OCI-LY7 (cell line): ENCODE measurements around the gene PES1.

Experiments used
- CTCF ChIP-seq: fragments of 200-600 bp; sonication (generic); conservative IDR thresholded peaks from 2 replicates; pipeline ENCODE4 v1.5.1; 2014; ENCODE audit warnings: mild to moderate bottlenecking, antibody characterized with exemption, low read length, moderate library complexity, mixed read lengths
- EZH2phosphoT487 ChIP-seq: fragments of 200-600 bp; sonication (generic); IDR thresholded peaks from 2 replicates; pipeline ENCODE4 v1.6.1; 2018; ENCODE audit warnings: low read depth, borderline replicate concordance, mild to moderate bottlenecking, mixed run types, antibody characterized with exemption, low read length, moderate library complexity, mixed read lengths

DNA sequence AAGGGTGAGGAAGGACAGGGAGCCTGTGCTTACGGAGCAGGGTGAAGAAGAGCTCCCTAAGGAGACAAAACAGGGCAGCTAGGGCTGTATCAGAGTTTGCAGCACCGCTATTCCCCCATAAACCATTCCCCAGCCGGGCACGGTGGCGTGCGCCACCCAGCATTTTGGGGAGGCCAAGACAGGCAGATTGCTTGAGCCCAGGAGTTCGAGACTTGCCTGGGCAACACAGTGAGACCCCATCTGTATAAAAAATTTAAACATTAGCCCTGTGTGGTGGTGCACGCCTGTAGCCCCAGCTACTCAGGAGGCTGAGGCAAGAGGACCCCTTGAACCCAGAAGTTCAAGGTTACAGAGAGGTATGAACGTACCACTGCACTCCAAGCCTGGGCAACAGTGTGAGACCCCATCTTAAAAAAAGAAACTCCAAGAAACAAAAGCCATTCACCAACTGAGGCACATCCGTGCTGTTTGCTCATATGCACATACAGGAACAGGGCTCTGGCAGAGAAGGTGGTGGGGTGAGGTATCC lies 22.0 kb downstream of the PES1 start:
- TF ChIP-seq CTCF (no peak), EZH2phosphoT487 (no peak)
